SH-SY5Y (cell line): ENCODE data around the gene EPS8L3.

ENCODE experiments used
- GATA2 ChIP-seq: IDR thresholded peaks from 2 replicates; pipeline ENCODE4 v1.6.1; 2011; ENCODE audit warnings: mild to moderate bottlenecking, low read depth, low read length
- GATA3 ChIP-seq: IDR thresholded peaks from 2 replicates; pipeline ENCODE4 v1.6.1; 2011; ENCODE audit warnings: low read depth, mild to moderate bottlenecking, low read length, moderate library complexity

Gene EPS8L3

GRCh38 chr1:109763646-109764415 lies at the start of gene EPS8L3:
Gene EPS8L3 (minus strand): TSS chr1:109763923. CDS start chr1:109761749, 2,174 bp downstream.
- TF ChIP-seq GATA3 (no peak), GATA2 (no peak)

GRCh38 chr1:109812691-109813393 lies 49.1 kb upstream of the EPS8L3 start:
- no peak for TF ChIP-seq GATA2
- TF ChIP-seq GATA3, result no peak

GRCh38 chr1:109808703-109809102 lies 45.0 kb upstream of the EPS8L3 start:
- TF ChIP-seq GATA2, result no peak
- no peak for TF ChIP-seq GATA3

GRCh38 chr1:109807822-109808680 lies 44.3 kb upstream of the EPS8L3 start:
- TF ChIP-seq GATA2 (no peak), GATA3 (no peak)

- TF ChIP-seq GATA3, result no peak
- TF ChIP-seq GATA2, result no peak
Measured at GRCh38 chr1:109807402-109807801, 43.7 kb upstream of the EPS8L3 start.

GRCh38 chr1:109806733-109807400 lies 43.1 kb upstream of the EPS8L3 start:
- no peak for TF ChIP-seq GATA3

- no peak for TF ChIP-seq GATA2
- TF ChIP-seq GATA3, result no peak
Measured at GRCh38 chr1:109805486-109806165, 41.9 kb upstream of the EPS8L3 start.

GRCh38 chr1:109804660-109805059 lies 40.9 kb upstream of the EPS8L3 start:
- TF ChIP-seq GATA3, result no peak

GRCh38 chr1:109803901-109804331 lies 40.2 kb upstream of the EPS8L3 start:
- TF ChIP-seq GATA2, result no peak
- no peak for TF ChIP-seq GATA3

GRCh38 chr1:109802901-109803561 lies 39.3 kb upstream of the EPS8L3 start:
- TF ChIP-seq GATA2, result no peak
- no peak for TF ChIP-seq GATA3

- TF ChIP-seq GATA3 (no peak), GATA2 (no peak)
Measured at GRCh38 chr1:109802136-109802900, 38.6 kb upstream of the EPS8L3 start.

GRCh38 chr1:109801791-109802135 lies 38.0 kb upstream of the EPS8L3 start:
- TF ChIP-seq GATA3, result no peak

- TF ChIP-seq GATA2 (no peak), GATA3 (no peak)
Measured at GRCh38 chr1:109800291-109800690, 36.6 kb upstream of the EPS8L3 start.
